AG04450 (cell line): ENCODE measurements around the gene PITRM1. TPM values are rescaled to one million over a fixed set of nuclear protein-coding genes. Genes with fewer than 3 reads are reported as not detected.

Experiments
- CTCF ChIA-PET: fragments of 300-600, 350-600 bp; formaldehyde crosslinking; extraction: SDS; loops from one replicate; lab custom pipeline; 2022; ENCODE audit warnings: antibody characterized with exemption, inconsistent platforms; lab: Charles Lee
- POLR2A ChIA-PET: fragments of 350-600 bp; formaldehyde crosslinking; extraction: SDS; loops from one replicate; lab custom pipeline; 2021; ENCODE audit warnings: antibody characterized with exemption, inconsistent platforms; lab: Yijun Ruan, JAX
- DNase-seq: peaks from one replicate; pipeline ENCODE4 v3.0.0-alpha.2; 2011; ENCODE audit warnings: low read depth, low spot score
- H3K27ac ChIP-seq: one replicate; pipeline ENCODE4 v1.5.1; 2012; ENCODE audit warnings: low read depth, low read length, control low read depth
- H3K27me3 ChIP-seq: one replicate; pipeline ENCODE4 v1.6.0; 2012; ENCODE audit warnings: low read length; ENCODE audit not compliant: control insufficient read depth, insufficient read depth
- H3K4me3 ChIP-seq: 2 replicates; pipeline ENCODE4 v1.5.1; 2011; ENCODE audit warnings: mild to moderate bottlenecking, low read depth, low read length, control low read depth
- H3K9me3 ChIP-seq: 2 replicates; pipeline ENCODE4 v1.5.1; 2012; ENCODE audit warnings: low read length; ENCODE audit not compliant: control insufficient read depth, insufficient read depth
- CTCF ChIP-seq: IDR thresholded peaks from 2 replicates; pipeline ENCODE4 v1.5.1; 2011; ENCODE audit warnings: low read depth, low read length, control low read depth, inconsistent platforms
- polyA plus RNA-seq: library from polyadenylated mRNA; depleted of rRNA; stranded (reverse); fragments of >200 nt; gene quantifications from 2 replicates; pipeline ENCODE4 v1.2.3, GENCODE V29; 2011

PITRM1 gene
- polyA plus RNA-seq, 1 experiment: 52.8 TPM

- CTCF ChIA-PET: no interaction called here
- DNase-seq: no peak
- no peak overlapping the region for H3K27ac ChIP-seq
- POLR2A ChIA-PET: no interaction called here
- no peak overlapping the region for H3K4me3 ChIP-seq
- TF ChIP-seq CTCF: no peak
- no peaks in the 10 kb centered on the region for H3K27me3 ChIP-seq
- H3K9me3 ChIP-seq: no peaks in the 10 kb centered on the region
Measured at GRCh38 chr10:3147117-3147820, 25.3 kb downstream of the PITRM1 start.

- CTCF ChIA-PET: no interaction called here
- DNase-seq: no peak
Measured at GRCh38 chr10:3146289-3146688, 26.3 kb downstream of the PITRM1 start.

GRCh38 chr10:3145366-3145765, 27.2 kb downstream of the PITRM1 start:
- CTCF ChIA-PET: no interaction called here
- H3K27ac ChIP-seq: no peak overlapping the region
- no peak for TF ChIP-seq CTCF
- DNase-seq: no peak
- H3K4me3 ChIP-seq: no peak overlapping the region
- no peaks in the 10 kb centered on the region for H3K27me3 ChIP-seq
- no peaks in the 10 kb centered on the region for H3K9me3 ChIP-seq
- POLR2A ChIA-PET: interaction anchor here (0.6 kb wide), 1 partner anchor 640 kb away, joined by 3 read pairs; no protein-coding TSS in a partner anchor

More at GRCh38 chr10:3146289-3146688, 26.3 kb downstream of the PITRM1 start:
- H3K27ac ChIP-seq: no peak overlapping the region
- H3K9me3 ChIP-seq: no peaks in the 10 kb centered on the region
- POLR2A ChIA-PET: no interaction called here
- no peak overlapping the region for H3K4me3 ChIP-seq
- no peak for TF ChIP-seq CTCF
- no peaks in the 10 kb centered on the region for H3K27me3 ChIP-seq

- TF ChIP-seq CTCF: no peak
- H3K9me3 ChIP-seq: no peaks in the 10 kb centered on the region
- ChIA-PET POLR2A (no interaction called here), CTCF (no interaction called here)
- H3K27ac ChIP-seq: no peak overlapping the region
- no peaks in the 10 kb centered on the region for H3K27me3 ChIP-seq
- no peak overlapping the region for H3K4me3 ChIP-seq
- no peak for DNase-seq
Measured at GRCh38 chr10:3143791-3144434, 28.7 kb downstream of the PITRM1 start.

GRCh38 chr10:3143366-3143765, 29.2 kb downstream of the PITRM1 start:
- CTCF ChIA-PET: no interaction called here
- Histone ChIP-seq H3K27ac (no peak overlapping the region), H3K27me3 (no peaks in the 10 kb centered on the region), H3K4me3 (no peak overlapping the region), H3K9me3 (no peaks in the 10 kb centered on the region; the same call in 1 of the 2 replicates)
- POLR2A ChIA-PET: no interaction called here
- no peak for DNase-seq
- no peak for TF ChIP-seq CTCF
